Nephron progenitor cell (in vitro differentiated cells): ENCODE data around the gene MAPRE2.

Source experiments
- DNase-seq: peaks from one replicate; pipeline ENCODE4 v3.0.0; 2021
- H3K27ac Mint-ChIP-seq: 2 replicates; pipeline ENCODE4 v1.8.0; 2021; ENCODE audit warnings: mild to moderate bottlenecking, moderate library complexity, mixed read lengths
- H3K27me3 Mint-ChIP-seq: 2 replicates; pipeline ENCODE4 v1.8.0; 2021; ENCODE audit warnings: mild to moderate bottlenecking, low read depth, mixed read lengths; ENCODE audit not compliant: poor library complexity
- H3K36me3 Mint-ChIP-seq: 2 replicates; pipeline ENCODE4 v1.8.0; 2021; ENCODE audit warnings: low read depth, mixed read lengths
- H3K4me1 Mint-ChIP-seq: 2 replicates; pipeline ENCODE4 v1.8.0; 2021; ENCODE audit warnings: mixed read lengths
- H3K4me3 Mint-ChIP-seq: 2 replicates; pipeline ENCODE4 v1.8.0; 2021; ENCODE audit warnings: mild to moderate bottlenecking, moderate library complexity, mixed read lengths
- H3K9me3 Mint-ChIP-seq: 2 replicates; pipeline ENCODE4 v1.8.0; 2021; ENCODE audit warnings: mild to moderate bottlenecking, moderate library complexity, mixed read lengths
- CTCF ChIP-seq: fragments of 200-600 bp; sonication (generic); IDR thresholded peaks from 2 replicates; pipeline ENCODE4 v1.5.0; 2021; ENCODE audit warnings: antibody characterized with exemption

The MAPRE2 gene

DNA sequence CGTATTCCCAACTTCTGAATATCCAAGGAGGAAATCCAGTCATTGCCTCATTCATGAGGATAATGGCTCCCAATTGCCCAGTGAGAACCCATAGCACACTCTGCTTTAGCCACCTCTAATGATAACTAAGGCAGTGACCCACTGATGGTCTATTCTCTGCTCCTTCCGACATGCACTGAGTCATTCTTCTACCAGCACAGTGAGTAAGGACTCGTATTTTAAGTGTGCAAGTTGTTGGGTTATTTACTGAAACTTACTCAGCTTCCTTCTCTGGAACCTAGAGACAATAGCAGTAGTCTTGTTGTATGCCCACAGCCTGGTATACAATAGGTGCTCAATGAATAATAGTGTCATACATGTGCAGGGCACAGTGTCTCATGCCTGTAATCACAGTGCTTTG lies 118.6 kb downstream of the MAPRE2 start:
- no peak for TF ChIP-seq CTCF
- Mint-ChIP-seq H3K36me3 (no peaks in the 10 kb centered on the region), H3K4me3 (no peak overlapping the region), H3K4me1 (no peaks in the 10 kb centered on the region), H3K27ac (no peak overlapping the region), H3K27me3 (peaks cover 12% of the 10 kb centered on the region), H3K9me3 (no peaks in the 10 kb centered on the region)
- no peak for DNase-seq

- TF ChIP-seq CTCF = no peak
- no peaks in the 10 kb centered on the region for H3K9me3 Mint-ChIP-seq
- H3K27ac Mint-ChIP-seq = no peak overlapping the region
- no peaks in the 10 kb centered on the region for H3K4me1 Mint-ChIP-seq
- H3K27me3 Mint-ChIP-seq = peaks cover 15% of the 10 kb centered on the region
- DNase-seq = no peak
- H3K4me3 Mint-ChIP-seq = no peak overlapping the region
- no peaks in the 10 kb centered on the region for H3K36me3 Mint-ChIP-seq
These were observed 120.3 kb downstream of the MAPRE2 start for GRCh38 chr18:35161485-35161884.

DNA sequence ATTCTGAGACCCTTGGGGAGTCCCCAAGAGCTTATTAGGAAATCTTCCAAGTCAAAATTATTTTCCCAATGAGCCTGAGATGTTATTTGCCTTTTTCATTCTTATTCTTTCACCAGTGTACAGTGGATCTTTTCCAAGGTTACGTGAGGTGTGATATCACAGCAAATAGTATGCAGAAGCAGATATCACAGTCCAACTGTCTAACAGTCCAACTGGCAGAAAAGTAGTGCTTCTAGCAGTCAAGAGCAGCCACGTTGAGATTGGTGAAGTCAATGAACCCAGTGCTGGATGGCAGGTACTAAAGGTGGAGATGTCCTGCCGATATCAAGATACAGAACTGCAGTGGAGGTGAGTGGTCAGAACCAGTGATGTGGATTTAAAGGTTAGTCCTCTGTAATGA lies 120.7 kb downstream of the MAPRE2 start:
- H3K27ac Mint-ChIP-seq = no peak overlapping the region
- H3K27me3 Mint-ChIP-seq = peaks cover 15% of the 10 kb centered on the region
- H3K36me3 Mint-ChIP-seq = no peaks in the 10 kb centered on the region
- no peak for TF ChIP-seq CTCF
- no peak for DNase-seq
- no peaks in the 10 kb centered on the region for H3K4me1 Mint-ChIP-seq
- H3K9me3 Mint-ChIP-seq = no peaks in the 10 kb centered on the region
- no peak overlapping the region for H3K4me3 Mint-ChIP-seq

DNA sequence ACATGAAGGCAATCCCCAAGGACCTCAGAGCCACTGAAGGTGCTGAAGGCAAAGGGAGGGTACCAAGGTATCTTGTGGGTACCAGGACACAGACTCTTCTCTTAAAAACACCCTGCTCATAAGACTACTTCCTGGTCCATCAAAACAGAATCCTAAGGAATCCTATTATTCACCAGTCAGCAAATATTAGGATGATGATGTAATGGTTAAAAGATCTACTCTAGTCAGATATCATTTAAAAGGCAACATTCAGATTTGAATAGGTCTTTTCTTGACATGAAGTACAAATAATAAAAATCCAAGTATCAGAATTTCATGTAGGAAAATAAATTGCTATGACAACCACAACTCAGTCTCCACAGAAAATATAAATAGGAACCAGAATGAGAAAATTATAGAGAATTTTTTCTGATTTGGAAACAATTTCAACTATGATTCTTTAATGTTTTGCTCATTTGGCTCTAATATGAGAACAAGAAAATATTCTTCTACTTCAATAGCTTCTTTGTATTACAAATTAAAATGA lies 121.9 kb downstream of the MAPRE2 start:
- H3K36me3 Mint-ChIP-seq = no peaks in the 10 kb centered on the region
- H3K4me1 Mint-ChIP-seq = no peaks in the 10 kb centered on the region
- H3K4me3 Mint-ChIP-seq = no peak overlapping the region
- no peak for DNase-seq
- no peaks in the 10 kb centered on the region for H3K9me3 Mint-ChIP-seq
- TF ChIP-seq CTCF = no peak
- H3K27ac Mint-ChIP-seq = no peak overlapping the region
- H3K27me3 Mint-ChIP-seq = peaks cover 16% of the 10 kb centered on the region

- Mint-ChIP-seq H3K27ac (no peak overlapping the region), H3K9me3 (no peaks in the 10 kb centered on the region), H3K4me3 (no peak overlapping the region), H3K27me3 (peaks cover 16% of the 10 kb centered on the region), H3K4me1 (no peaks in the 10 kb centered on the region), H3K36me3 (no peaks in the 10 kb centered on the region)
- no peak for DNase-seq
- no peak for TF ChIP-seq CTCF
These were observed 122.5 kb downstream of the MAPRE2 start for GRCh38 chr18:35163721-35164120.

GRCh38 chr18:35164133-35164532 lies 122.9 kb downstream of the MAPRE2 start:
- no peaks in the 10 kb centered on the region for H3K4me1 Mint-ChIP-seq
- H3K4me3 Mint-ChIP-seq = no peak overlapping the region
- TF ChIP-seq CTCF = no peak
- DNase-seq = no peak
- no peaks in the 10 kb centered on the region for H3K9me3 Mint-ChIP-seq
- H3K27me3 Mint-ChIP-seq = peaks cover 16% of the 10 kb centered on the region
- H3K27ac Mint-ChIP-seq = no peak overlapping the region
- H3K36me3 Mint-ChIP-seq = no peaks in the 10 kb centered on the region
